ENCODE results near the gene HELZ.

GRCh38 chr17:67239597-67239996, 5.4 kb downstream of the HELZ start:
- TF ChIP-seq CHD2 (IDR thresholded peaks at IDR 0.05; ENCODE audit: low read length, partially characterized antibody) (no peak), CTCF (IDR thresholded peaks at IDR 0.05) (no peak), PHF8 (IDR thresholded peaks at IDR 0.05; ENCODE audit: borderline replicate concordance, low read depth) (no peak), CEBPB (IDR thresholded peaks at IDR 0.05) (no peak), RNF2 (IDR thresholded peaks at IDR 0.05; ENCODE audit: borderline replicate concordance, low read depth) (no peak), EP300 (IDR thresholded peaks at IDR 0.05) (no peak), POLR2A (IDR thresholded peaks at IDR 0.05; ENCODE audit: low read length) (no peak), USF2 (IDR thresholded peaks at IDR 0.05) (no peak)
